Caco-2 (cell line): ENCODE data around the gene SLC16A8. TPM values are rescaled to one million over a fixed set of nuclear protein-coding genes. Genes with fewer than 3 reads are reported as not detected.

Source experiments
- BruUV-seq: library from RNA; stranded (reverse); fragments of 400-500 nt; replicated peaks from 2 replicates; lab custom pipeline; 2021; lab: Mats Ljungman, UMichigan
- CTCF ChIA-PET: fragments of 300-600 bp; sonication (Branson Sonifier 250); formaldehyde crosslinking; loops from one replicate; lab custom pipeline; 2022; ENCODE audit warnings: antibody characterized with exemption; lab: Charles Lee
- POLR2A ChIA-PET: fragments of 300-600 bp; sonication (Branson Sonifier 250); formaldehyde crosslinking; loops from one replicate; lab custom pipeline; 2022; ENCODE audit warnings: antibody characterized with exemption; lab: Charles Lee
- DNase-seq, 2 experiments: peaks; one replicate each; pipeline versions ENCODE4 v3.0.0 to v3.0.0-alpha.2; 2020 to 2022
- H3K27me3 ChIP-seq: replicated peaks from 2 replicates; pipeline ENCODE4 v1.6.0; 2011; ENCODE audit warnings: low read length; ENCODE audit not compliant: control insufficient read depth, insufficient read depth
- H3K36me3 ChIP-seq: 2 replicates; pipeline ENCODE4 v1.5.1; 2011; ENCODE audit warnings: low read length; ENCODE audit not compliant: control insufficient read depth, insufficient read depth
- H3K4me1 ChIP-seq: fragments of 250-450 bp; sonication (Bioruptor Pico); 2 replicates; pipeline ENCODE4 v1.5.1; 2020; ENCODE audit warnings: mild to moderate bottlenecking
- H3K4me3 ChIP-seq: 2 replicates; pipeline ENCODE4 v1.5.1; 2011; ENCODE audit warnings: low read depth, mild to moderate bottlenecking, control low read depth, low read length
- H3K9me3 ChIP-seq: fragments of 250-450 bp; sonication (Bioruptor Pico); 2 replicates; pipeline ENCODE4 v1.5.1; 2020; ENCODE audit warnings: mild to moderate bottlenecking, moderate library complexity
- H3K27ac Mint-ChIP-seq: one replicate; pipeline ENCODE4 v1.8.0; 2022; ENCODE audit warnings: mixed read lengths; ENCODE audit not compliant: unreplicated experiment
- H3K27me3 Mint-ChIP-seq: one replicate; pipeline ENCODE4 v1.8.0; 2022; ENCODE audit warnings: mixed read lengths; ENCODE audit not compliant: insufficient read depth, unreplicated experiment
- H3K36me3 Mint-ChIP-seq: one replicate; pipeline ENCODE4 v1.8.0; 2022; ENCODE audit warnings: mild to moderate bottlenecking, mixed read lengths; ENCODE audit not compliant: insufficient read depth, unreplicated experiment
- H3K4me1 Mint-ChIP-seq: one replicate; pipeline ENCODE4 v1.8.0; 2022; ENCODE audit warnings: low read depth, mixed read lengths; ENCODE audit not compliant: unreplicated experiment
- H3K4me3 Mint-ChIP-seq: one replicate; pipeline ENCODE4 v1.8.0; 2022; ENCODE audit warnings: mild to moderate bottlenecking, moderate library complexity, mixed read lengths; ENCODE audit not compliant: unreplicated experiment
- H3K9me3 Mint-ChIP-seq: one replicate; pipeline ENCODE4 v1.8.0; 2022; ENCODE audit warnings: mixed read lengths; ENCODE audit not compliant: unreplicated experiment
- CTCF ChIP-seq, 2 experiments: fragments of 200-600 bp in 1 of 2; IDR thresholded peaks; 1 replicate in 1 of 2; 2 replicates in 1 of 2; pipeline versions ENCODE4 v1.5.1 to v1.8.0; 2011 to 2022; ENCODE audit warnings: antibody characterized with exemption in 1 of 2, control low read depth in 1 of 2, inconsistent platforms in 1 of 2, low read depth in 1 of 2, low read length in 1 of 2, mild to moderate bottlenecking in 1 of 2, moderate library complexity in 1 of 2; ENCODE audit not compliant: insufficient read depth in 1 of 2, severe bottlenecking in 1 of 2, unreplicated experiment in 1 of 2
- intact Hi-C: fragments of 100-400 bp; cut with micrococcal nuclease; formaldehyde crosslinking; loops from one replicate; pipeline ENCODE4 v1.10.0; 2022; ENCODE audit not compliant: unreplicated experiment
- total RNA-seq: library from RNA; stranded (reverse); gene quantifications from 2 replicates; pipeline ENCODE4 v1.2.3, GENCODE V29; 2022

SLC16A8 gene
- total RNA-seq, 1 experiment from 2014 or later: not detected

GRCh38 chr22:38028344-38029130 is 55.4 kb downstream of the SLC16A8 start:
- Mint-ChIP-seq H3K9me3 (no peaks in the 10 kb centered on the region), H3K27ac (no peak overlapping the region), H3K4me3 (no peak overlapping the region), H3K4me1 (no peaks in the 10 kb centered on the region), H3K36me3 (no peaks in the 10 kb centered on the region), H3K27me3 (no peaks in the 10 kb centered on the region)
- Histone ChIP-seq H3K9me3 (no peaks in the 10 kb centered on the region), H3K4me1 (no peaks in the 10 kb centered on the region), H3K27me3 (no peaks in the 10 kb centered on the region; the same call in 1 of the 2 replicates), H3K4me3 (no peak overlapping the region), H3K36me3 (no peaks in the 10 kb centered on the region)
- no TSS peak for BruUV-seq
- no peak for TF ChIP-seq CTCF (IDR thresholded peaks at IDR 0.05; ENCODE audit: insufficient read depth in 1 of 2, low read depth in 1 of 2, low read length in 1 of 2, severe bottlenecking in 1 of 2, unreplicated experiment in 1 of 2)
- ChIA-PET CTCF (interaction anchor here (1.5 kb wide), 1 partner anchor 24 kb away, joined by 6 read pairs; no protein-coding TSS in a partner anchor), POLR2A (no interaction called here)
- intact Hi-C loops: no loop called here
- no peak for DNase-seq

Other genes with a start within 250 kb of the SLC16A8 start
- 19.3 and 19.4 TPM in 2 replicates for gene ANKRD54, start 239.8 kb downstream of the SLC16A8 start, total RNA-seq
- 524 and 554 TPM in 2 replicates for gene EIF3L, start 234.8 kb downstream of the SLC16A8 start, total RNA-seq
- gene MICALL1, start 177.9 kb downstream of the SLC16A8 start, total RNA-seq: 43.5 and 46.7 TPM in 2 replicates
- not detected in 2 replicates for gene C22orf23, start 130.6 kb downstream of the SLC16A8 start, total RNA-seq
- 116 and 122 TPM in 2 replicates for gene POLR2F, start 130.5 kb downstream of the SLC16A8 start, total RNA-seq
- gene SOX10, start 99.6 kb downstream of the SLC16A8 start, total RNA-seq: not detected in 2 replicates
- gene PICK1, start 26.8 kb downstream of the SLC16A8 start, total RNA-seq: 40.2 and 41.1 TPM in 2 replicates
- 4.4 and 4.9 TPM in 2 replicates for gene BAIAP2L2, start 26.5 kb upstream of the SLC16A8 start, total RNA-seq
- 18.7 and 19.2 TPM in 2 replicates for gene PLA2G6, start 97.6 kb upstream of the SLC16A8 start, total RNA-seq
- 6.8 and 9.0 TPM in 2 replicates for gene MAFF, start 117.8 kb upstream of the SLC16A8 start, total RNA-seq
- gene TMEM184B, start 188.8 kb upstream of the SLC16A8 start, total RNA-seq: 52.4 and 53.3 TPM in 2 replicates
- 129 and 139 TPM in 2 replicates for gene CSNK1E, start 233.2 kb upstream of the SLC16A8 start, total RNA-seq